Epidermal melanocyte (primary cell): ENCODE results near the gene RGR.

Experiments
- DNase-seq: peaks from one replicate; pipeline ENCODE4 v3.0.0; 2011; ENCODE audit warnings: low spot score; ENCODE audit not compliant: insufficient read length

Gene RGR

DNA sequence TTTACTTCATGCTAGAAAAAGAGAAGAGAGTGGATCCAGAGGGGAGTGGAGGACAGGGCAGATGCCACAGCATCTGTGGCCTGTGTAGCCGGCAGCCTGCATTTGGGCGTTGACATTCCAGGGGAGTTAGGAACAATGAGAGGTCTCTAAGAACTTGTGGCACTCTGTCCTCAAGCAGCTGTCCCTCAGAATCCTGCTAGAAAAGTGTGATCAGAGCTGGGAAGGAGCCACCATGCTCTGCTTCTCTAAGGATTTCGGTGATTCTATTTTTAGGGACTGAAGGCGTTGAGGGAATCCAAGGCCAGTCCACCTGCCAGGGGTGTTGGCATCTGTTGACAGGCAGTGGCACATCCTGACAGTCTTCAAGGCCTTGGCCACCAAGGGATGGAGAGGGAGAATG, 27.1 kb upstream of the RGR start:
- no peak for DNase-seq

DNA sequence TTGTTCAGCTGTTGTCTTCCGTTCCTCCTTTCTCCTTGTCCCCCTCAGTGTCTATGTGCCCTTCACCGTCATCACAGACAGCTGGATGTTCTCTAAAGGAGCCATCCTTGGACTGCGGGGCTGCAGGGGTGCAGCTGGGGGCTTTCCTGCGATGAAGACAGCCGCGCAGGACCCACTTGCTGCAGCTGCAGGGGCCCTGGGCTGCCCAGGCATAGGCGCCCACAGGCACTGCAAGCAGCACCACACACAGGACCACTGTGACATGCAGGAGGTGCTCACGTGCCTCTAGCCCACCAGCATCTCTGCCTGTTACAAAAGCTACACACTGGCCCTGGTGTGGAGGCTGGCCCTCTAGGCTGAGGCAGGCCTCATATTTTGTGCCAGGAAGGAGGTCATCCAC, 22.9 kb upstream of the RGR start:
- DNase-seq, result no peak

GRCh38 chr10:84224411-84225028, 20.3 kb upstream of the RGR start:
- no peak for DNase-seq

GRCh38 chr10:84225427-84226173, 19.3 kb upstream of the RGR start, which contains the start of gene LRIT2:
Gene LRIT2 (minus strand): TSS chr10:84225544. CDS start chr10:84225520, 24 bp downstream.
- no peak for DNase-seq

GRCh38 chr10:84226616-84227015, 18.2 kb upstream of the RGR start:
- no peak for DNase-seq

GRCh38 chr10:84227810-84228209, 17.0 kb upstream of the RGR start:
- DNase-seq, result no peak

GRCh38 chr10:84230359-84230758, 14.5 kb upstream of the RGR start:
- no peak for DNase-seq

GRCh38 chr10:84232376-84232775, 12.5 kb upstream of the RGR start:
- DNase-seq, result no peak

GRCh38 chr10:84233940-84234339, 10.9 kb upstream of the RGR start:
- no peak for DNase-seq

- no peak for DNase-seq
Measured at GRCh38 chr10:84234479-84234878, 10.4 kb upstream of the RGR start.

DNA sequence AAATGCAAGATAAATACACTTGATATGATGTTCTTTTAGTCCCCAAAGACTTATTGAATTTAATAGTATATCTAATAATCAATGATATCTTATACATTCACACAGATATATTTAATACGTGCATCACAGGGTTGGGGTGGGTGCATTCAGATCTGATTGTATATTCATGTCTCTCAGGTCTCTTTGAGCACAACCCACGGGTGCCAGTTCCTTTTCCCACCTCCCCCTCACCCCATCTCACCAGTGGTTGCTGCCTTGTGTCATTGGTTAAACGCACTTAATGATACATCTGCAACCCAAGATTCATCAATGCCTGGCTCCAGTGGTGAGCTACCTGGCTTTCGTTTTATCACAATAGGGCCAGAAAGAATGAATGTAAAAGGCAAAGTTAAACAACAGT, 9.8 kb upstream of the RGR start:
- no peak for DNase-seq

DNA sequence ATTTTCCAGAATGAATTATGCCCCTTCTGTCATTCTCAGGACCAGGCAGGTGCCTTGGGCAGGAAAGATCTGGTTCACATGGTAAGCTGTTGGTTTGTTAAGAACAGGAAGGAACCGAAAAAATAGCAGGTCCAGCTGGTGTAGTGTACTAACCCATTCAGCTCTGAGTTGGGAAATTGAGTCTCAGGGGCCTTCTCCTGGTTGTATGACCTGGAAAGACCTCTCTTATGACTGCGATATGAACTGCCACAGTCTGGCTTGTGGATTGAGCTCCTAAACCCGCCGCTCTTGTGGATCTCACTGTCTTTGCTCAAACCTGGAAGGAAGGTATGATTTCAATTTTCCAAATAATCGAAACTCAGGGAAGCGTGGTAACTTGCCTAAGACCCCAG, 8.1 kb upstream of the RGR start:
- no peak for DNase-seq

- DNase-seq, result no peak
Measured at GRCh38 chr10:84237199-84238051, 7.4 kb upstream of the RGR start.

- DNase-seq, result no peak
Measured at GRCh38 chr10:84238909-84239308, 5.9 kb upstream of the RGR start.

DNA sequence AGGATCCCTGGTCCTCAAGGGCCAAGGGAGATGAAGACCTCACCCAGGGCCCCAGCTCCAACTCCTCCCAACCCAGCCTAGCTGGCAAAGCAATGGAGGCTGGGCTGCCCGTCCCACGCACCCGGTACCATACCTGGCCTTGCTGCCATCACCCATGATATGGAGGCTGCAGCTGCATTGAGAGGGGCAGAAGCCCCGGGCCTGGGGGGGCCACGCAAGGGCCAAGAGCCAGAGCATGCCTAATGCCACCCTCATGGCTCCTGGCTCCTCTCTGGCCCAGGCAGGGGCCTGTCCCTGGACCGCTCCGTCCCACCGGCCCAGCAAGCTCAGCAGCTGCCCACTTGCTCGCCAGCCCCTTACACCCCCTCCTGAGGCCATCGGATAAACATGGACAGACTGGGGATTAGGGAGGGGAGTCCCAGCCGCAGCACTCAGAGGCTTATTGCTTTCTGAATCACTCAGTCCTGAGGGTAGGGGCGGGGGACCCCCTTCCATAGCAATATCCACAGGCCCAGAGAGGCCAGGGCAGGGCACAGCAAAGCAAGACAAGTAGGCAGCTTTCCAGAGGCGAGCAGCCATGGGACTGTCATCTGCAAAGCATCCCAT, 3.6 kb upstream of the RGR start, which contains the start of gene LRIT1:
Gene LRIT1, minus strand, starts transcription at position 362 of the 606 bp plus-strand sequence. Its CDS starts 107 bp downstream, at position 255.
- no peak for DNase-seq

- DNase-seq, result no peak
Measured at GRCh38 chr10:84243759-84244158, 1.1 kb upstream of the RGR start.

DNA sequence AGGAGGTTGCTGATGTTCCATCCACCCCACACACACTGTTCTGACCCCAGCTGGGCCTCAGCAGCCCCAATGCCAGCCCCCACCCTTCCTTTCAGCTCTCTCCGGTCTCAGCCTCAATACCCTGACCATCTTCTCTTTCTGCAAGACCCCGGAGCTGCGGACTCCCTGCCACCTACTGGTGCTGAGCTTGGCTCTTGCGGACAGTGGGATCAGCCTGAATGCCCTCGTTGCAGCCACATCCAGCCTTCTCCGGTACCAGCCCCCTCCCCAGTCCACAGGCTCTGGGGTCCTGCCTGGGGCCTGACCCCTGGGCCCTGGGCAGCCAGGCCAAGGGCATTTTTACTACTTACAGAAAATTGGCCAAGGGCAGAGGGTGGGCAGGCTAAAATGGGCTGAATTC, 2.6 kb downstream of the RGR start:
- no peak for DNase-seq

DNA sequence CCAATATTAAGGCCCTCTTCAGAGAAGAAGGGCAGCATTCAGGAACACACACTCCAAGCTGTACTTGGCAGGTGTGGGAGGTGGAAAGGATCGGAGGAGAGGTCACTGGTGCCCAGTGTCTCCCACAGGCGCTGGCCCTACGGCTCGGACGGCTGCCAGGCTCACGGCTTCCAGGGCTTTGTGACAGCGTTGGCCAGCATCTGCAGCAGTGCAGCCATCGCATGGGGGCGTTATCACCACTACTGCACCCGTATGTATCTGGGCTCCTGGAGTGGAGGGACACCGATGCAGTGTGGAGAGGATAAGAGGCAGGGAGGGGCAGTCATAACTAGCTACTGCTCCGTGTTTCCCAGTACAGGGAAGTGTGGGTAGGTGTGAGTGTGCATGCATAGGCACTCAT, 3.9 kb downstream of the RGR start:
- no peak for DNase-seq

DNA sequence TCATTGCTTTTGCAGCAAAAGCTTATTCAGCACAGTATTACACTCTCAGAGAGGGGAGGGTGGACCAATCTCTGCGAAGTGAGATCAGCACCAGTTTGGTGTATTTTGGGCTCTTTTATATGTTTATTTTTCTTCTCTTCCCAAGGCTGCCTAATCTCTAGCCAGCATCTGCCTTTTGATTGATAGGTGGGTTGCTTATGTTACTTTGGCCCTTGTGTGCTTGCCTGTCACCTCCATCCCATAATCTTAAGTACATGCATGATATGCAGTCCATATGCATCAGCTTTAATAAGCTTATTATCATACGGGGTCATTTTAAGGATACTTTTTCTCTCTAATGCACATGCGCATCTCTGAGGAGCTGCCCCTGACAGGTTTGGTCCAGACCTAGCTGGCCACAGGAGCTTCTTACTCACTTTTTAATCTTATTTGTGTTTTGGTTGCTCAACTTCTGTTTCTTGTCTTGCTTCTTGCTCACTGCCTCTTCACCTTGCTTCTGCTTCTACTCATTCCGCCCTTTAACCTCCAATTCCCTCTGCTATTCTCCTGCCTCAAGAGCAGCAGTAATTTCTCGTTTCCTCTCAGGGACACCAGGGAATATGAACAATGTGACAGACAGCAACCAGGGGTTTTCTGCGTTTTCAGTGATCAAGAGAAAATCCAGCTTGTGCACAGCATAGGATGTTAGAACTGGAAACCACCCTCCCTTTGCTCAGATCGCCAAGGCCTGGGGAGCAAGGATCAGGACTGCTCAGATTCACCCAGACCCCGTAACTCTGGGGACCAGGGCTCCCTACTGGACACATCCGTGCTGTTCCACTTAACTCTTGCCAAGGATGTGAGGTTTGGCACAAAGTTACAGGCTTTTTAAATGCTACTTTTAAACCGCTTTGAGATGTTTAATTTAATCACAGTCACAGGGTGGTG, 10.0 kb downstream of the RGR start:
- DNase-seq, result no peak

GRCh38 chr10:84256510-84257342, 11.9 kb downstream of the RGR start:
- no peak for DNase-seq
